HS-5 (cell line): Measurements from ENCODE around the gene SGMS2.
"Not testable (repeated sequence)": the region's sequence is repeated elsewhere in the genome, so short reads cannot be mapped to it uniquely, and the experiment has no call there.

Source experiments
- DNase-seq: peaks from one replicate; pipeline ENCODE4 v3.0.0-alpha.2; 2012; ENCODE audit warnings: low read depth

Gene SGMS2

DNA sequence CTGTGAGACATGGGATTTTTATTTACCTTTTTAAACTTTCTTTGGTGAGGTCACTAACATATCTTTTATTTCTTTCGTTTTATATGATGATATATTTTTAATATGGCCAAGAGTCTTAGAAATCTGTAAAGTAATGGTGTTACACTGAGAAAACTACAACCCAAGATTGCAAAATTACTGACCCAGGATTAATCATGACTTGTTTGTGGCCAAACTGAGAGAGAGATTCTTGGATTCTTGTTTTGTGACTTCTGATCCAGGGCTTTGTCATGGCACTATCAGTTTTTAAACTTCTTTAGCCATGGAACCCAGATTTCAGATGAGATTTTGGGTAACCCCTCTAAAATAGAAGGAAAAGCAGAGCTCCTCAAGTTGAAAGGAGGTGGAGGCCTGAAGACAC is 42.0 kb downstream of the SGMS2 start:
- no peak for DNase-seq

DNA sequence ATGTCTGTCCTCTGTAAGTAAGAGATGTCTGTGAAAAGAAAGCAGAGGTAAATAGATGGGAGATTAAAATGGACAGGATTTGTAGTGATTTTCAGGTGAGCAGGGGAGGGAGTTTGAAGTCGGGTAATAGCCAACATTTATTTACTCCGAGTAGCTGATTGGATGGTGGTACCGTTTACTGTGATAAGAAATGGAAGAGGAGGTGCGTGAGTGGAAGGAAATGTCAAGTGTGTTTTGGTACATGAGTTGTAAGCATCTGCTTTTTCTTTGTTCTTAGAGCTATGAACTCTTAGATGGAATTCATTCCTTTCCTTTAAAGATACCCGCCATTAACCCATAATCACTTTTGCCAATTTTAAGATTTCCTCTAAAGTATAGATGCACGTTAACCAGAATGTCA is 45.5 kb downstream of the SGMS2 start:
- no peak for DNase-seq

DNA sequence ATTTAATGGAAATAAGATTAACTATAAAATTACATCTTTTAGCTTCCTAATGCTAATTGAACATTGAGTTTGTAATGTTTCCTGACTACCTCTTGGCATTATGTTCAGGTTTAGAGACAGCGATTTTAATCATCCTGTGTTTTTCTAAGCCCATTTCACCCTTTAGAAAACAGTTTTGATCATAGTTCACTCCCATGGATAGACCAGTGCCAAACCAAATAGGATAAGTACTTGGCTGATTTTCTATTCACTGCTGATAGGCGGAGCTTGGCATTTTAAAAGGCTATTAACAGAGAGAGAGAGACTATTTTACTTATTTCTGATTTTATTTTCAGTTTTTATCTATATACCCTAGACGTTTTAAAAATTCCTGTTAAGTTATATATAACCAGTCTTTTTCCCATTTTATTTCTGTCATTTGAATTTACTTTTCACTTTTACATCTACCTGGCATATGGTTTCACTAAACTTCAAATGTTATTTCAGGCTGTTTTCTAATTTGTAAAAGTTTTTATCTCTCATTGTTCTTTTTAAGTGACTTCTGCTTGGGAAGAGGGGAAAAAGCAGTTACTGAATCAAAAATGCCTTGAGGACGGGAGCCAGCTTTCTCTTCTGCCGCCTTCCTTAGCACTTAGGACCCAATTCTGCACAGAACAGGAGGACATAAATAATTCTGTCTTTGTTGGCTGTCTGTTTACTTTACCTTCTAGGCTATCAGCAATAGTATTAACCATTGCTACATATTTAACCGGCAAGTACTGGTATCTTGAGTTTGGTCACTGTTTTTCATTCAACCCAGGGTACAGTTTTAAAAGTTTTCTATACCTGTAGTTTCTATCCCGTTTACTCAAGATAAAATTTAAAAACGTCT is 46.4 kb downstream of the SGMS2 start:
- no peak for DNase-seq

DNA sequence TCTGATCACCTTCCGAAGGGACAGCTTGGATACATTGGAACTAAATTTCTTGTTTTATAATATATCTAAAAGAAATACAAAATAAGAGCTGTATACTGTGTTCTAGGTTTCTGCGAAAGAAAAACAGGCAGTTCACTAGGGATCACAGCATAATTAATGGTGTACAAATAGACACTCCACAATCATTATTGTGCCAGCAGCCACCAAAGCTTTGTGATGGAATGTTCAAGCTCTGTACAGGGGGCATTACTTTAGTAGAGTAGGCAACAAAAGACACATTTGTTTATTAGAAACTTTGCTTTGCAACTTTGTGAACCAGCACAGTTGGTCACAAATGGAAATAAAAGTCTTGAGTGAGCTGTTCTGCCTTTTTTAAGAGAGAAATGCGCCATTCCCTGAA is 49.3 kb downstream of the SGMS2 start:
- DNase-seq, result no peak

DNA sequence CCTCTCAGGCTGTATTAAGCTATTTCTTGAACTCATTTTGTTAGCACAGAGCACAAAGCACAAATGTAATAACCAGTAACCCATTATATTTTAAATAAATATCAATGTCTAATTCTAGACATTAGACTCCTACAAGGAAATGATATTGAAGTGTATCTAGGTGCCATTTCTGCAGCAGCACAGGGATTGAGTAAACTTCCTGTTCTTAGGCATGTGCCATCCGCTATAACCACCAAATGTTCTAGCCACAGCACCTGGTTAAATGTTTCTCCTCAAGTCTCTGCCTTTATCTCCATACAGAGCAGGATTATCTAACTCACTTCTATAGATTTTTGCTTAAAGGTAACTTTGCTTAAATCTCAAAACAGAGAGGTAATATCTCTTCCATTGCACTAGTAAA is 51.4 kb downstream of the SGMS2 start:
- no peak for DNase-seq

DNA sequence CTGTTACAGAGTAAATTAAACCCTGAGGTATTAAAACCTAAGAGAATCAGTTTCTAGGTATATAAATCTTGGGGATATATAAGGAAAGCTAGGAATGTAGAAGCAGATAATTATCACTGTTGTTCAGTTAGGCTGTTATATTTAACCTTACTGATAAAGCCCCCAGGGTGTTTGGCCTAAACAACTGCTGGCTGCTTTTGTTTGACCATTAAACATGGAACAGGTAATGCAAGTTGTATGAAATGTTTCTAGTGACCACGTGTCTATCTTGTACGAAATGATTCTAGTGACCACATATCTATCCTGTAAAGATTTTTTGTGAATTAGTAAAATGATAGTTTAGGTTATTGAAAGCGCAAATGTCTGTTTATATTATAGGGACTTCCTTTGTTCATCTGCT is 52.6 kb downstream of the SGMS2 start:
- DNase-seq, result no peak

DNA sequence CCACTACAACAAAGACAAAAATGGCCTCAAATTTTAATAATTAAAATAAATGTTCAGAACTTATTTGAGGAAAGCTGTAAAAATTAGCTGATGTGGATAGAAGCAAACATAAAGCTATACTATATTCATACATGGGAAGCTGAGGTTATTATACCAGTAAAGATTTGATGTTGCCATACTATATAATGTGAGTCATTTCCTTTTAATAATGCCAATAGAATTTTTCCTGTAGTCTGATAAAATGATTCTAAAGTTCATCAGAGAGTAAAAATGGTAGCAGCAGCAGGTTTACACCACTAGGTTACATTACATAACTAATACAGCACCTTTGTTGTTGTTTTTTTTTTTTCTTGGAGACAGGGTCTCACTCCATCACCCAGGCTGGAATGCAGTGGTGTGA is 61.1 kb downstream of the SGMS2 start:
- DNase-seq, result no peak

DNA sequence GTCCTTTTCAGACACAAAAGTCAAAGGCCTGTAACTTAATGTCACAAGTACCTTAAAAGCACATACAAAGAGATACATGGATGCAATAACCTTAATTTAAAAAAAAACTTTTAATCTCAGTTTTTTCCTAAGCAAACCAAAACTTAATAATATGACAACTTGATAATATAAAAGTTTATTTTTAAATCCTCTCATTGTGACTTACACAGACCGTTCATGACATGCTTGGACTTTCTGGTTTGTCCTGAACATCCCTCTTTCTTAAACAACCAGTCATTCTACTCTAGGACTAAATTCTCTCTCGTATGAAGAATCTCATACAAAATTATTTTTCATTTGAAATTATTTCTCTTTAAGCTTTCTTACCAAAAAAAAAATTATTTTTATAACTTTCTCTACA is 63.5 kb downstream of the SGMS2 start:
- DNase-seq, result no peak

DNA sequence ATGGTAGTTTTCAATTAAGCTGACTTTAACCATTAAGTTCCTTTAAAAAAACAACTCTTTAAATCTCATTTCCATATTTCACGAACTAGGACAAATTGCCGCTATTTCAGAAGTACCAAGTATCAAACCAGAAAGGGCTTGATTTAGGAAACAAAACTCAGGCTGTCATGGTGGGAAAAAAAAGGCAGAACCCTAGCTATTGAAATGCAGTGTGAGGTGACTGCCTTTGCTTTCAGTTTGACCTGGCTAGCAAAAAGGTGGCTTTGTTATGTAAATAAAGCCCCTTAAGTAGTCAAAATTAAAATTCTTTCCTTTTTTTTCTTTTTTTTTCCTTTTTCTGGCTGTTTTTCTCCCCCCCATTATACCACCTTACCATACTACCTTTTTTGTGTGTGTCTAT is 66.0 kb downstream of the SGMS2 start:
- DNase-seq, result no peak

DNA sequence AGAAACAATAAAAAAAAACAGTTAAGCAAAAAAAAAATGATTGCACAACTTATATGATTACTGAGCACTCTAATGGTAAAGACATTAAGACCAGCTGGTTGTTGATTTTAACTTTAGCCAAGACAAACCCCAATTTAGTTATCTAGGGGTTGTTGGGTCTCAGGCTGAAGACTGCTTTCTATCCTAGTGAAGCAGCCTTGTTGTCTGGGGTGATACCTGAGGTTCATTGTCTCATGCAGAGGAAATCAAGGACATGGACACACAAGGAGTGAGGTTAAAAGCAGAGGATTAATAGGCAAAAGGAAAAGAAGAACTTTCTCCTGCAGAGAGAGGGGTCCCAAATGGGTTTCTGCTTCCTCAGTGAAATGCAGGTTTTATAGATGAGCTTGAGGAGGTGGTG is 66.6 kb downstream of the SGMS2 start:
- DNase-seq, result no peak

DNA sequence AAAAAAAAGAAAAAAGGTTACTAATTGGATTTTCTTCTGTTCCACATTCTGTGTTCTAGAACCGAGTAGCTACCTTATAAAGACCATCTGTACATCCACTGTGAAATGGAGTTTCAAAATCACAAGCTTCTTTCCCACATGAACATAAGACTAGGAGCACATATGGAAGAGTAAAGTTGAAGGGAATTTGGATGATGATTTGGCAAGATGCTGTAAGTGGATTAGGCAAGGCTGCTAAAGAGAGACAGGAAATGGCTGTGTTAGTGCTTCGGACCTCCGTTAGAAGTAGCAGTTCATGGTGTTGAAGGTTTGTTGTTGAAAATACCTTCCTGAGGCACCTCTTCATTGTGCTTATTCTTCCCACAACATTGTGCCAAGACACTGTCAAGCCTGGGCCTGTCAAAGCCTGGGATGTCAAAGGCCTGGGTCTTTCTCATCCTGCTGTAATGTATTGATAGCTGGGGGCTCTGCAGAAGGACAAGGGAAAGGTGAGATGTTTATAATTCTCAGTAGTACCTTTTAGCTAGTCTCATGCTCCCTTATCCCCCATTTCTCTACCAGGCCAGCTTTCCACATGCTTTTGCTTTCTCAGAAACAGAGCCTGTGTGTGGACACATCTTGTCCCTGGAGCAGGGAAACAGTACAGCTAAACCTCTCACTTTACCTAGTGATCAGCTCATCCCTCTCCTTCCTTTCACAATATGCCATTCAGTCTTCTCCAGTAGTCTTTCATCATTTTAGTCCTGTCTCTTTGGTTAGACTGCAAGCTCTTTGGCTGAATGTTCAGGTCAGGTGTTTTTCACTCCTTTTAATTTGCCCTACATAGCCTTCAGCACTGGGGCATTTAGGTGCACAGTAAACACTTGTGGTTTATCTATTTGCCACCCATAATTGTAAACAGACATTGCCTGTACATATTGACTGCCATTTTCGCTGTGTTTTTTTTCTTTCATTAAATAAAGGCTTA is 68.7 kb downstream of the SGMS2 start:
- DNase-seq, result no peak

DNA sequence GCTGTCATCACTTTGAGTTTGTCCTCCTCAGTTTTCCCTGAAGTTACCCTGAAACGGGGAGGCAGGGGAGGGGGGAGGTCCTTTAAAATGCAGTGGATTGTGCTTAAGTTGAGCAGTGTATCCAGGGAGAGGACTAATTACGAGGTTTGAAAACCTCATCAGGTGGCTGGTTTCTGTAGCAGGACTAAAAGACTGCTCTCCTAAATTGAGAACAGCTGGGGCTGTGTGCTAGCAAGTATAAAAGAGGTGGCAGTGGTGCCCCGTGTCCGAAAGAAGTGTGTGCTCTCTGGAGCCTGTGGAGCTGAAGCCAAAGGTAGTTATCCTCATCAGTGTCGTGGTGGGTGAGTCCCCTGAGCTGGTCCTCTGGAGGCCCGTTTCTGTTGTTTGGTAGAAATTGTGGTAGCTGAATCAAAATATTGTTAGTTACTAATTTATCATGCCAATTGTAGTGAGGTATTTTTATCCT is 69.4 kb downstream of the SGMS2 start:
- DNase-seq, result no peak

DNA sequence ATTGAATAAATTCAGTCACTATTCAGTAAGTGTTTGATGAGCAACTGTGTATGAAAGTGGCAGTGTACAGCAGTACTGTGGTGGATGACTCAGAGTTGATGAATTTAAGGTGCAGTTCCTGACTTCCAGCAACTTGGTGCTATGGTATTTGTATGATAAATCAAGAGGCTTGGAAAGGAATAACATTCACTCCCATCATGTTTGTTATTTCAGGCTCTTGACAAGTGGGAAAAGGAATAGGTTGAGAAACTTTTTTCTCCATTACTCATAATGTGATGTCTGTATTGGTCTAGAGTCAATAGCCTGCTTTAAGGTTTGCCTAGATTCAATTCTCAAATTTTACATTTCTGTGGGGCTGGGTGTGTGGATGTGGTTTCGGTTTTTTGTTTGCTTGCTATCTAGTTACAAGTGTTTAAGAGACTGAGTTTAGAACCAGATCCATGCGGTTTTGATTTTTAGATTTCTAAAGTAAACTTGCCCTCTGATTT is 71.5 kb downstream of the SGMS2 start:
- peak; percentile 85 for DNase-seq

DNA sequence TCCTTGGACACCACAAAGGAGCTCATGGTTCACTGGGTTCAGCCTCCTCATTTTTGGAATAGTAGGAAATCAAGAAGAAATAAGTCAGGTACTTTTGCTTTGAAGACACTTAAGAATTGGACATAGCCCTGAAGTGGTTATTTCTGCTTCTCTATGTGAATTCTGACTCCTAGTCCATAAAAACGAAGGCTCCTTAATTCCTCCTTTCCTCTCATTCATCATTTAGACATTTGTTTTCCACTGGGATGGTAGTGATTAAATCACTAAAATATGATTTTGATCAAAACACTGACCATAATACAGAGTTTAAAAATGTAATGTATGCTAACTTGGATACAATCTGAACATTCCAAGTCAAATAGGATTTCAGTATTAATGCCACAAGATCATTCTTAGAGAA is 71.9 kb downstream of the SGMS2 start:
- DNase-seq, result no peak

DNA sequence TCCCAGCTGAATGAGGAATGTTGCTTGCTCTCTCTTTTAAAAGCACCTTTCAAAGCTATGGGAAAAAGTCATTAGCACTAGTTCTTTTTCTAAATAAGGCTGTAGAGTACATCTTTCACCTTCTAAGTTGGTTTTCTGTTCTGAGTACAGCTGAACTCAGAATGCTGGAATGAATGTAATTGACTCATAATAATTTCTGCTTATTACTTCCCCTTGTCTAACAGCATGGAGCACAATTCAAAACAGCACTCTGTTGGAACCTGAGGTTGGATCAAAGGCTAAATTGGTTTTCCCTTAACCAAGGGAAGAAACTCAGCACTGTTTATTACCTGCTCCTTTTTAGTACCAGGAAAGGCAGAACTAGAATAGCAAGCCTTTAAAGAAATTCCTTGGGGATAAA is 73.1 kb downstream of the SGMS2 start:
- no peak for DNase-seq

DNA sequence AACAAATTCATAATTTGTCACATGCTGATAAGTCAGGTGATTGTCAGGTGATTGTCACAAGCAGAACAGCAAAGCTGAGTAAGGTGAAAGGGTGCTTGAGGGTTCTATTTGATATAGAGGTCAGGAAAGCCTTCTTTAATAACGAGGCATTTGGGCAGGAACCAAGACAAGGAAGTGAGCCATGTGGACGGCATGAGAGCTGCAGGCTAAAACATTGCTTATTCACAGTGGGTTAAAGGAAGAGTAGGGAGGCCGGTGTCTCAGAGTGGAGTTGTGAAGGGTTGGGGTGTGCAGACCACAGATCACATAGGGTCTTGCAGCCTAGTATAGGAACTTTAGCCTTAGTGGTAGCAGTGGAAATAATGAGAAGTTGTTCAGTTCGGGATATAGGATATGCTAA is 75.3 kb downstream of the SGMS2 start:
- no peak for DNase-seq

DNA sequence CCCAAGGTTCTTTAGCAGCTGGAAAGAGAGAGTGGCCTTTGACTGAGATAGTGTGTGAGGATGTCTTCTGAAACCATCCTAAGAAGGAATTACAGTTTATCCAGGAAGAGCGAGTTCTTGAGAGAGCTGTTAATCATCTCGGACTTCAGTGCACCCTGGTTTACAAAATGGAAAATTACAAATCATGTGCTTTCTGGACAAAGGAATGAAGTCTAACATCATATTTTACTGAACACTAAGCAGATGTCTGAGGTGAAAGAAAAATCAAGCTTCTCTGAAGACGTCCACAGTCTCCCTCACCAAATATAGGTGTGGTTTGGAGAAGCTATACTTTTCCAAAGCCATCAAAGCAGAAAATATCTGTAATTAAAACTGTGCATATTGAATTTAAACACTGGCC is 75.8 kb downstream of the SGMS2 start:
- DNase-seq, result no peak

DNA sequence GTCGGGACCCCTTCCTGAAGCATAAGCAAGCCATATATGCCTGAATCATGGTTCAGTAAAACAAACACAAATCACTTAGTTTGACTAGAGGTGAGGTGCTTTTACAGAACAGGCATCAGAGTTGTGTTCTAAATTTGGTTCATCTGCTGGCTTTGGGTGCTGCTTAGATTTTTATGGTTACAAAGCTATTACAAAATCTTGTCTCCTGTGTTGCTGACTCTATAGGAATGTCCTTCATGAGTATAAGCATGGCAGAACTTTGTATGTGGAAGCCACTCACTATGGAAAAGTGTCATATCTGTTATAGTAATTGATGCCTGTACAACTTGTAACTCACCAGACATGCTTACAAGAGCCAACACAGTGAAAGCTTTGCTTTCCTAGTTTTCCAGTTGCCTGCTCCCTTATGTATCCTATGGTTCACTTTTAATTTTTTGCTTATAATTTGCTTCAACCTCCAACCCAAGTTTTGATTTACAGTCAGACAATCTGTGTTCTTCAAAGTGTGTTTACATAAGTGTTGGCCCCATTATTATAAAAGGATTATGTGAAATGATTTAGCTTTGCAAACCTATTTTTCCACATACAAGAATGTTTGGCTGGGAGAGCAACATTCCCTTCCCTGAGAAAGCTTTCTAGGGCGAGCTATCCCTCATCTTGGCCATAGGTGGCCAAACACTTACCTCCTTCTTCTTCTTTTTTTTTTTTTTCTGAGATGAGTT is 76.6 kb downstream of the SGMS2 start:
- DNase-seq, result no peak

DNA sequence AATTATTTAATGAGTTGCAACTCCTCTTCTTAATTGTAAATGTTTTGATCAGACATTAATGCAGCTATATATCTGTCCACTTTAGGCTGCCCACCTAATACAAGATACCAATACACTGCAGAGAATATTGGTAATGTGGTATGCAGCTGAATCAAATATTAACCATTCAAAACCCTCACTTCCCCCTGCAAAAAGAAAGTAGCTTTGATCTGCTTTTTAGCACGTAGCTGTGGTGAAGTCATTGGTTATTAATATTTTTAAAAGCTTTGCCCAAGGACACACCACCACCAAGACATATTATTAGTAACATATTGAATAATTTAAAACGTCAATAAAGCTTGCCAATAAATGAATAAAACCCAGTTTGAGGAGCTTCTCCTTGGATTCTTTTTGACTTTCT is 78.0 kb downstream of the SGMS2 start:
- no peak for DNase-seq

DNA sequence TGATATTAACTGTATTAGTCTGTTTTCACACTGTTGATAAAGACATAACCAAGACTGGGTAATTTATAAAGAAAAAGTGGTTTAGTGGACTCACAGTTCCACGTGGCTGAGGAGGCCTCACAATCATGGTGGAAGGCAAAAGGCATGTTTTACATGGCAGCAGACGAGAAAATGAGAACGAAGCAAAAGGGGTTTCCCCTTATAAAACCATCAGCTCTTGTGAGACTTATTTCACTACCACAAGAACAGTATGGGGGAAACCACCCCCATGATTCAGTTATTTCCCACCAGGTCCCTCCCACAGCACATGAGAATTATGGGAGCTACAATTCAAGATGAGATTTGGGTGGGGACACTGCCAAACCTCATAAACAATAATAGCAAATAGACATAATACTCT is 80.3 kb downstream of the SGMS2 start:
- DNase-seq, result not testable (repeated sequence)

DNA sequence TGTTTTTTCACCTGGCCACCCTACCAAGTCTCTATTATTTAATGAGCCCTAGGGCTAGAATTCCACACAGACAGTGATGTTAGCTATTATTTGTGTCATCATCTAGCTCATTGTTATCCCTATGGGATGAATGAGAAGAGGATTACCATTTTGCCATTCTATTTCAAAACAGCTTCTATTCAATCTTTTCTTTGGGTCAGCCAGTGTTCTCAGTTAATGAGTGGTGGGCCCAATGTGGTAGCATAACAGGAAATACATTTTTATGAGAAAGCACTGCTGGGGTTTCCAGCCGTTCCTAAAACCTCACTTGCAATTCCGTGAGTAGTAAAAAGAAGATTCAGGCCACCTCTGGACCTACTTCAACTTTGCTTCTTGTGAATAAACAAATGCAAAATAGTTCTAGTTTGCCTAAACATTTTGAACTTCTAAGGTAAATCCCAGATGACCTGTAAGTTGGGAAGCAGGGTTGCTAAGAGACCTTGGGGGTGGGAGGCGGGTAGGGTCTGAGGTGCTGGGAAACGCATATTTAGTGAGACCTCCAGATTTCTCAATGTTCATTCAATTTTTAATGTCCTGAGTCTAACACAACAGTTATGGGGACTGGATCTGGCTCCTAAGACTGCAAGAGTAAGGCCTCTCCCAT is 81.8 kb downstream of the SGMS2 start:
- DNase-seq, result no peak

DNA sequence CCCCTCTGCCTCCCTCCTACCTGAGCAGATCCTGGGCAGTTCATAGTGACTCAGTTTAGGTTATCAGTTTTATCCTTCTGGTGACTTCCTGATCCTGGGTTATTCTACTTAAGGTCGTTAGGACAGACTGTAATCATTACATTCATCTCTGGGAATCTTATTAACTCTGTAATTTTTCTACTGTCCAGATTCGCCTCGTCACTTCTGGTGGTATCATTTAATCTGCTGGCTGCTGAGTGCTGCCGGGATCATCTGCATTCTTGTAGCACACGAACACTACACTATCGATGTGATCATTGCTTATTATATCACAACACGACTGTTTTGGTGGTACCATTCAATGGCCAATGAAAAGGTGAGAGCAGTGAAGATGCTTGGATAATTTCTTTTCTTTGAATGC is 83.6 kb downstream of the SGMS2 start:
- no peak for DNase-seq
